Placental pericyte (primary cell): Measurements from ENCODE around the gene OR2Z1. TPM values are rescaled to one million over a fixed set of nuclear protein-coding genes. Genes with fewer than 3 reads are reported as not detected.

Experiments used
- small RNA-seq: library from RNA; depleted of rRNA; stranded (forward); fragments of <200 nt; gene quantifications from one replicate; pipeline ENCODE3, GENCODE V24; 2012; ENCODE audit warnings: low replicate concordance
- total RNA-seq: library from RNA; depleted of rRNA; stranded (reverse); fragments of >200 nt; gene quantifications from 2 replicates; pipeline ENCODE4 v1.2.3, GENCODE V29; 2012

Gene OR2Z1, protein sequence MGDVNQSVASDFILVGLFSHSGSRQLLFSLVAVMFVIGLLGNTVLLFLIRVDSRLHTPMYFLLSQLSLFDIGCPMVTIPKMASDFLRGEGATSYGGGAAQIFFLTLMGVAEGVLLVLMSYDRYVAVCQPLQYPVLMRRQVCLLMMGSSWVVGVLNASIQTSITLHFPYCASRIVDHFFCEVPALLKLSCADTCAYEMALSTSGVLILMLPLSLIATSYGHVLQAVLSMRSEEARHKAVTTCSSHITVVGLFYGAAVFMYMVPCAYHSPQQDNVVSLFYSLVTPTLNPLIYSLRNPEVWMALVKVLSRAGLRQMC
- not detected in 2 replicates for total RNA-seq

DNA sequence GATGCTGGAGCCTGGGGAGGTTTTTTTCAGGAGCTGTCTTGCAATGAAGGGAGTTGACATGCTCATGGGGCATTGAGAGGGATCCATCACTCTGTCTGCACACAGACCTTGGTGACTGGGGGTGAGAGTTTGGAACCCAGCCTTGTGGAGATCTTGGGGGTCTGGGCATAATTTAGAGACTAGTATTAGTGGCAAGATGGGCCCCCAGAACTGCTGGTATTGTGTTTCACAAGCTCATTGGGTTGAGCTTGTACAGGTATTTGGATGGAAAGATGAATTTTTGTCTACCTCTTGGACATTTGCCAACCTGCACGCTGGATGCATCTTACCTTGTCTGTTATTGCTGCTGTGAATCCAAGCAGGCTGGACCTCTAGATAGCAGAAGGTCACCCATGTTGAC lies at the start of gene OR2Z1:
Gene OR2Z1, plus strand, starts transcription at position 301 of the 400 bp plus-strand sequence. CDS start 9,395 bp downstream, outside the sequence.

DNA sequence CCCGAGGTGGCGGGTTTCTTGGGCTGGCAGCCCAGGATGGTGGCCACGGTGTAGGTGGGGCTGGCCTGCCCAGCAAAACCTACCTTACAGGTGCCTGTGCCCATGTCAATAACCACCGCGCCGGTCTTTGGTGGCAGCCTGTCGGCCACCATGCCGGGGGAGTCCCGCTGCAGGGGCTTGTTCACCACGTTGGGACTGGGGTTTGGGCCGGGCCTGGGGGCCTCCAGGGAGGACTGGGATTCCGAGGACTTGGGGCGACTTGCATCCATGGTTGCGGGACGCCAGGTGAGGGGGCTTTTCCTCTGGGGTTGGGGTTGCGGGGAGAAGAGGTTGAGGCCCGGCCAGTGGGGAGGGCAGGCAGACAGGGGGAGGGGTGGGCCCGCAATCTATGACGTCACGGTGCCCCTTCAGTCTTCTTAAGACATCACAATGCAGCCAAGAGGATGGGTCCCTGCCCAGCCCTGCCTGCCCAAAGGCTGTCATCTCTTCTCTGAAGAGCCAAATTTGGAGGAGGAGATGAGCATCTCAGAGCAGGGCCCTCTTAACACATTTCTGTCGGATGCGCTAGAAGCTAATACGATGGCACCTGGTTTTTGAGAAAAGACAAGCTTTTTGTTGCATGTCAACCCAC lies 22.9 kb upstream of the OR2Z1 start, which contains the start of gene ACTL9:
Gene ACTL9, minus strand, starts transcription at position 363 of the 631 bp plus-strand sequence. Its CDS starts 94 bp downstream, at position 269.

Small RNA genes lying within 50 kb of the gene (small RNA-seq; reads per million reads assigned to genes)
- gene AC012616.1 = not detected

Other genes with a start within 250 kb of the OR2Z1 start
- gene PRAM1, start 219.0 kb upstream of the OR2Z1 start, total RNA-seq = under 0.01 TPM in 1 of 2 replicates, not detected in the other
- 9.9 and 13.3 TPM in 2 replicates for gene ZNF414, start 207.5 kb upstream of the OR2Z1 start, total RNA-seq
- 0.66 and 0.86 TPM in 2 replicates for gene MYO1F, start 144.2 kb upstream of the OR2Z1 start, total RNA-seq
- gene ADAMTS10, start 110.9 kb upstream of the OR2Z1 start, total RNA-seq = 8.3 and 19.3 TPM in 2 replicates
- not detected in 2 replicates for gene NFILZ, start 91.0 kb upstream of the OR2Z1 start, total RNA-seq
- gene ACTL9, start 22.8 kb upstream of the OR2Z1 start, total RNA-seq = not detected in 2 replicates
- 18.5 and 22.3 TPM in 2 replicates for gene ZNF558, start 110.7 kb downstream of the OR2Z1 start, total RNA-seq
- not detected in 2 replicates for gene MBD3L1, start 110.7 kb downstream of the OR2Z1 start, total RNA-seq